Smooth muscle cell (in vitro differentiated cells): ENCODE measurements around the gene ACBD6. TPM values are rescaled to one million over a fixed set of nuclear protein-coding genes. Genes with fewer than 3 reads are reported as not detected.

Source experiments
- DNase-seq: peaks from one replicate; lab custom pipeline; 2025; ENCODE audit not compliant: unreplicated experiment; lab: John Stamatoyannopoulos, UW
- H2AFZ ChIP-seq: fragments of 200-600 bp; sonication (generic); 2 replicates; pipeline ENCODE4 v1.6.0; 2016; ENCODE audit warnings: antibody characterized with exemption, low read depth, mild to moderate bottlenecking
- H3F3A ChIP-seq: fragments of 200-600 bp; sonication (generic); 2 replicates; pipeline ENCODE4 v1.6.0; 2017; ENCODE audit warnings: antibody characterized with exemption, low read depth
- H3K27ac ChIP-seq: fragments of 200-600 bp; sonication (generic); 2 replicates; pipeline ENCODE4 v1.5.1; 2016; ENCODE audit warnings: low read depth, mild to moderate bottlenecking
- H3K27me3 ChIP-seq: fragments of 200-600 bp; sonication (generic); 2 replicates; pipeline ENCODE4 v1.6.1; 2016; ENCODE audit warnings: low read depth, mild to moderate bottlenecking
- H3K36me3 ChIP-seq: fragments of 200-600 bp; sonication (generic); 2 replicates; pipeline ENCODE4 v1.5.1; 2016; ENCODE audit warnings: low read depth
- H3K4me1 ChIP-seq: fragments of 200-600 bp; sonication (generic); 2 replicates; pipeline ENCODE4 v1.5.1; 2016; ENCODE audit warnings: low read depth
- H3K4me2 ChIP-seq: fragments of 200-600 bp; sonication (generic); 2 replicates; pipeline ENCODE4 v1.6.0; 2016; ENCODE audit warnings: mild to moderate bottlenecking
- H3K4me3 ChIP-seq: fragments of 200-600 bp; sonication (generic); 2 replicates; pipeline ENCODE4 v1.5.1; 2016; ENCODE audit warnings: mild to moderate bottlenecking
- H3K79me2 ChIP-seq: fragments of 200-600 bp; sonication (generic); 2 replicates; pipeline ENCODE4 v1.6.0; 2016; ENCODE audit warnings: low read depth, mild to moderate bottlenecking
- H3K9ac ChIP-seq: fragments of 200-600 bp; sonication (generic); 2 replicates; pipeline ENCODE4 v1.6.0; 2016; ENCODE audit warnings: low read depth
- H3K9me3 ChIP-seq: fragments of 200-600 bp; sonication (generic); replicated peaks from 2 replicates; pipeline ENCODE4 v1.5.1; 2016; ENCODE audit warnings: low read depth
- H4K20me1 ChIP-seq: fragments of 200-600 bp; sonication (generic); 2 replicates; pipeline ENCODE4 v1.6.0; 2016; ENCODE audit warnings: low read depth
- WGBS: methylation state at CpG from one replicate; pipeline ENCODE4 v1.1.7; 2016; ENCODE audit warnings: low lambda C conversion rate; 5-methylcytosine and 5-hydroxymethylcytosine counted together
- polyA plus RNA-seq: library from polyadenylated mRNA; unstranded; fragments of >200 nt; fragmentation: Nextera tagmentation; extraction: Ambion mirVana; gene quantifications from 2 replicates; pipeline ENCODE4 v1.2.1, GENCODE V29; 2016
- total RNA-seq: library from RNA; depleted of rRNA; stranded (reverse); fragments of >200 nt; gene quantifications from 2 replicates; pipeline ENCODE4 v1.2.3, GENCODE V29; 2014
- TF ChIP-seq, protein P1 (sequence below): fragments of 200-600 bp; sonication (generic); IDR thresholded peaks from 2 replicates; pipeline ENCODE4 v1.5.1; 2017; ENCODE audit warnings: borderline replicate concordance, mild to moderate bottlenecking, antibody characterized with exemption; ENCODE audit not compliant: insufficient read depth, poor library complexity, severe bottlenecking

The ACBD6 gene
- total and polyA plus RNA-seq, 2 experiments from 2014 or later = 44.1 to 48.7 TPM

DNA sequence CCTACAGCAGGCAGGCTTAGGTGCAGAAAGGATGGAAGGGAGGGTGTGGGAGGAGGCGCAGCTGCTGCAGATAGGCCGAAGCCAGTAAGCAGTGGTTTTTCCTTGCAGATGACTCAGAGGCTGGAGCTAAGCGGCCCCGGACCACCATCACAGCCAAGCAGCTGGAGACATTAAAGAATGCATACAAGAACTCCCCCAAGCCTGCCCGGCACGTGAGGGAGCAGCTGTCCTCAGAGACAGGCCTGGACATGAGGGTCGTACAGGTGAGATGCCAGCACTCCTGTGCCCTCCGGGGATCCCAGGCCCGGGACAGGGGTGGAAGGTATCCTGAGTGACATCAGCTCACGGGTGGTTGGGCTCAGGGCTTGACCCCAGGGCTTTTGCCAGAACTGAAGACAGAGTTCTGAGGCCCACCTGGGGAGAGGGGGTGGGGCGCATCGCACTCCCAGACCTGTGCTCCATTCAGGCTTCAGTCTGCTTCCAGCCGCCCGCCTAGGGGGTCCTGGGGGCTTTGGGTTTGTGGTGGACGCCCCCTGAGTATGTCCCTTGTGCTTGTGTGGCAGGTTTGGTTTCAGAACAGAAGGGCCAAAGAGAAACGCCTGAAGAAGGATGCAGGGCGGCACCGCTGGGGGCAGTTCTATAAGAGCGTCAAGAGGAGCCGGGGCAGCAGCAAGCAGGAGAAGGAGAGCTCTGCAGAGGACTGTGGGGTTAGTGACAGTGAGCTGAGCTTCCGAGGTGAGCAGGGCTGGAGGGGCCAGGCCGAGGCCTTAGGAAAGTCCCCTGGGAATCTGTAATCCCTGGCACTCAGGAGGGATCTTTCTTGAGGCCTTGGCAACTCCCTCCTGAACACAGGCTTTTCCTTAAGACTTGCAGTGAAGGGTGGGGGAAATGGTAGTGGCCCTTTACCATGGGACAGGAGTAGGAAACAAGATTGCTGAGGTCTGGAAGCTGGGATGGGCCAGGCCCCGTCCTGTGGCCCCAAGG is 230.8 kb downstream of the ACBD6 start:
- Histone ChIP-seq H3K27me3 (no peaks in the 10 kb centered on the region), H3F3A (no peaks in the 10 kb centered on the region), H3K27ac (no peak overlapping the region), H3K36me3 (no peaks in the 10 kb centered on the region), H3K9me3 (no peaks in the 10 kb centered on the region), H2AFZ (no peak overlapping the region), H3K9ac (no peak overlapping the region), H3K4me1 (peaks cover 23% of the 10 kb centered on the region), H3K79me2 (no peaks in the 10 kb centered on the region), H3K4me2 (no peak overlapping the region), H3K4me3 (no peak overlapping the region), H4K20me1 (no peaks in the 10 kb centered on the region)
- TF ChIP-seq, protein P1, sequence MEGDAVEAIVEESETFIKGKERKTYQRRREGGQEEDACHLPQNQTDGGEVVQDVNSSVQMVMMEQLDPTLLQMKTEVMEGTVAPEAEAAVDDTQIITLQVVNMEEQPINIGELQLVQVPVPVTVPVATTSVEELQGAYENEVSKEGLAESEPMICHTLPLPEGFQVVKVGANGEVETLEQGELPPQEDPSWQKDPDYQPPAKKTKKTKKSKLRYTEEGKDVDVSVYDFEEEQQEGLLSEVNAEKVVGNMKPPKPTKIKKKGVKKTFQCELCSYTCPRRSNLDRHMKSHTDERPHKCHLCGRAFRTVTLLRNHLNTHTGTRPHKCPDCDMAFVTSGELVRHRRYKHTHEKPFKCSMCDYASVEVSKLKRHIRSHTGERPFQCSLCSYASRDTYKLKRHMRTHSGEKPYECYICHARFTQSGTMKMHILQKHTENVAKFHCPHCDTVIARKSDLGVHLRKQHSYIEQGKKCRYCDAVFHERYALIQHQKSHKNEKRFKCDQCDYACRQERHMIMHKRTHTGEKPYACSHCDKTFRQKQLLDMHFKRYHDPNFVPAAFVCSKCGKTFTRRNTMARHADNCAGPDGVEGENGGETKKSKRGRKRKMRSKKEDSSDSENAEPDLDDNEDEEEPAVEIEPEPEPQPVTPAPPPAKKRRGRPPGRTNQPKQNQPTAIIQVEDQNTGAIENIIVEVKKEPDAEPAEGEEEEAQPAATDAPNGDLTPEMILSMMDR = no peak
- no peak for DNase-seq
- 65% methylated on average over 23 of the region's 23 CpGs for WGBS

DNA sequence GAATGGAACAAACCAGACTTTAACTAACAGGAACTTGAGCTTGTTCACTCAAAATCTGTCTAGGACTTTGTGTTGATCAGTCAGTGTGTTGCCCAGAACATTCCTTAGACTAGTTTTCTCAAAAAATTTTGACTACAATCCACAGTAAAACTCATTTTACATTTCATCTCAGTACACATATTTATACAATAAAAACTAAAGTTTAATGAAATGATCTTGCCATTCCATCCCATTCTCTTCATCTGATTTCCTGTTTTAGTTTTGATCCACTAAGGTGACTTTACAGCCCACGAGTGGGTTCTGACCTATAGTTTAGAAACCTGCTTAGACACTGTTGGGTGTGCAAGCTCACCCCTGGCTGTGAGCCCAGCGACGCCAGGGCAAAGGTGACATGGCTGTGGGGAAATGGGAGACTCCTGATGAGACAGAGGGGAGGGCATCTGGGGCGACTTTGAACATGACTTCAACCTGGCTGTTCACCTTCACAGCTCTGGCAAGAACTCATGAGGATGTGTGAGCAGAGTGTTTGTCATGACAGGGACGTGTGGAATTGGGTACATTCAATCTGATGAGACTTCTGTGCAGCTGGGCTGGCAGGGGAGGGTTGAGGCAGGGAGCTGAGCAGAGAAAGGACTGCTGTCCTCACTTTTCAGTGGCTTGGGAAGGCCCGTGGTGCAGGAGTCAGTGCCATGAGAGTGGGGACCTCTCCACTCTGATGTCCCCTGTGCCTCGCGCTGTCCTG is 231.7 kb downstream of the ACBD6 start:
- Histone ChIP-seq H3K9me3 (no peaks in the 10 kb centered on the region), H3F3A (no peaks in the 10 kb centered on the region), H3K36me3 (no peaks in the 10 kb centered on the region), H3K27me3 (no peaks in the 10 kb centered on the region), H3K27ac (no peak overlapping the region), H3K4me2 (no peak overlapping the region), H2AFZ (no peak overlapping the region), H3K79me2 (no peaks in the 10 kb centered on the region), H3K4me3 (no peak overlapping the region), H3K4me1 (peaks cover 23% of the 10 kb centered on the region), H3K9ac (no peak overlapping the region), H4K20me1 (no peaks in the 10 kb centered on the region)
- TF ChIP-seq, protein P1 = no peak
- 64% methylated on average over 8 of the region's 8 CpGs for WGBS
- no peak for DNase-seq

DNA sequence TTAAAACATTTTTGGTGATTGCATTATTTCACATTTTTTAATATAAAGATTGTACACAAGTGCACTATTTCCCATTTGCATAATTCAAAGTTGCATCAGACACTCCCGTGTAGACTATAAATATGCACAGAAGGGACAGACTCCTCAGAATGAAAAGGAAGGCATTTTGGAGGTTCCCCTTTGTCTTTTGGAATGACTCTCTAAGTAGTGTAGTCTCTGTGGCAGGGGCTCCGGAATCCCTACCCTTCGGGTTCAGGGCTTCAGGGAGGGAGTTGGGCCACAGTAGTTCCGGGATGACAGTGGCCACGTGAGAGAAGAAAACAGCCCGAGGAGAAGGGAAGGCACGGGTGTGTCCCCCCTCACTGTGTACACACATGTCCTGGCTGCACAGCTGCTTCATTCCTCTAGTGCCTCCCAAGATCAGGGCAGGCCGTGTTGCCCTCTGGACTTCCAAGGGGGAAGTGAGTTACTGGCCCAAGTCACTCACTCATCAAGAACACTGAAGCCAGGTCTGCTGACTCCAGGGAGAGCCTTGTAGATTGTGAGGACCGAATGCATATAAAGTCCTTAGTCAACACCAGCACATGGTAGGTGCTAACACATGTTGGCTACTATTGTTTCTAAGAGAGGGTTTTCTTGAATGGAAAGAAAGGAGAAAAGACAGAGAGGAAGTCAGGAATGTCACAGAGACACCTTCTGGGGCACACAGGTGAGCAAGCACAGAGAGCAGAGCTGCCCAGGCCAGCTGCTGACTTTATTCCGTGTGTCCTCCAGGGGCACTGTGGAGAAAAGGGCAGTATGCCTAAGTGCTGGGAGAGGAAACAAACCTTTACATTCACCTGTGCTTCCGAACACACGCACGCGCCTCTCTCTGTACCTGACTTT is 232.5 kb downstream of the ACBD6 start:
- Histone ChIP-seq H3K9ac (no peak overlapping the region), H2AFZ (no peak overlapping the region)

More for the DNA sequence above, 232.5 kb downstream of the ACBD6 start:
- Histone ChIP-seq H3K27me3 (peaks cover 3% of the 10 kb centered on the region), H3K9me3 (no peaks in the 10 kb centered on the region), H3K4me3 (no peak overlapping the region), H3F3A (no peaks in the 10 kb centered on the region), H3K4me1 (peaks cover 23% of the 10 kb centered on the region), H3K4me2 (no peak overlapping the region), H4K20me1 (no peaks in the 10 kb centered on the region), H3K36me3 (no peaks in the 10 kb centered on the region), H3K27ac (no peak overlapping the region), H3K79me2 (no peaks in the 10 kb centered on the region)
- TF ChIP-seq, protein P1 = no peak
- DNase-seq = no peak
- WGBS = 79% methylated on average over 14 of the region's 14 CpGs
